GM20431 (cell line): Measurements from ENCODE around the gene CDK14.

ENCODE experiments used
- in situ Hi-C: fragments of 300-500 bp; cut with MseI, MboI; formaldehyde crosslinking; loops from one replicate; pipeline ENCODE4 v1.15.0; 2020; ENCODE audit warnings: low sequenced_read_pairs; ENCODE audit not compliant: unreplicated experiment

The CDK14 gene

GRCh38 chr7:91050677-91051076, 454.6 kb downstream of the CDK14 start:
- in situ Hi-C loops, result no loop called here

GRCh38 chr7:91051966-91052365, 455.8 kb downstream of the CDK14 start:
- in situ Hi-C loops, result no loop called here

GRCh38 chr7:91054374-91054773, 458.3 kb downstream of the CDK14 start:
- in situ Hi-C loops, result no loop called here

GRCh38 chr7:91055219-91055618, 459.1 kb downstream of the CDK14 start:
- in situ Hi-C loops, result no loop called here

- in situ Hi-C loops, result no loop called here
These were observed 466.6 kb downstream of the CDK14 start for GRCh38 chr7:91062713-91063112.

GRCh38 chr7:91064052-91064451, 467.9 kb downstream of the CDK14 start:
- in situ Hi-C loops, result no loop called here

- in situ Hi-C loops, result no loop called here
These were observed 468.8 kb downstream of the CDK14 start for GRCh38 chr7:91064938-91065337.

GRCh38 chr7:91066627-91067026, 470.5 kb downstream of the CDK14 start:
- in situ Hi-C loops, result no loop called here

GRCh38 chr7:91067242-91067641, 471.1 kb downstream of the CDK14 start:
- in situ Hi-C loops, result no loop called here

- in situ Hi-C loops, result no loop called here
These were observed 472.1 kb downstream of the CDK14 start for GRCh38 chr7:91068136-91068795.

- in situ Hi-C loops, result no loop called here
These were observed 473.0 kb downstream of the CDK14 start for GRCh38 chr7:91069146-91069545.

- in situ Hi-C loops, result loop anchor here (25.0 kb wide), 1 partner anchor 533 kb away; no protein-coding TSS in a partner anchor
These were observed 483.4 kb downstream of the CDK14 start for GRCh38 chr7:91079487-91079886.

GRCh38 chr7:91080351-91080750, 484.2 kb downstream of the CDK14 start:
- in situ Hi-C loops, result loop anchor here (25.0 kb wide), 1 partner anchor 532 kb away; no protein-coding TSS in a partner anchor

GRCh38 chr7:91082038-91082437, 485.9 kb downstream of the CDK14 start:
- in situ Hi-C loops, result loop anchor here (25.0 kb wide), 1 partner anchor 530 kb away; no protein-coding TSS in a partner anchor

- in situ Hi-C loops, result loop anchor here (25.0 kb wide), 1 partner anchor 529 kb away; no protein-coding TSS in a partner anchor
These were observed 486.9 kb downstream of the CDK14 start for GRCh38 chr7:91082852-91083495.

- in situ Hi-C loops, result loop anchor here (25.0 kb wide), 1 partner anchor 528 kb away; no protein-coding TSS in a partner anchor
These were observed 487.9 kb downstream of the CDK14 start for GRCh38 chr7:91083855-91084644.

- in situ Hi-C loops, result loop anchor here (25.0 kb wide), 1 partner anchor 527 kb away; no protein-coding TSS in a partner anchor
These were observed 489.1 kb downstream of the CDK14 start for GRCh38 chr7:91085175-91085574.

- in situ Hi-C loops, result loop anchor here (25.0 kb wide), 1 partner anchor 526 kb away; no protein-coding TSS in a partner anchor
These were observed 490.1 kb downstream of the CDK14 start for GRCh38 chr7:91086200-91086599.

GRCh38 chr7:91088156-91088555, 492.0 kb downstream of the CDK14 start:
- in situ Hi-C loops, result loop anchor here (25.0 kb wide), 1 partner anchor 524 kb away; no protein-coding TSS in a partner anchor

GRCh38 chr7:91088691-91089090, 492.6 kb downstream of the CDK14 start:
- in situ Hi-C loops, result loop anchor here (25.0 kb wide), 1 partner anchor 524 kb away; no protein-coding TSS in a partner anchor
